ENCODE results near the gene RRP1B. TPM values are rescaled to one million over a fixed set of nuclear protein-coding genes. Genes with fewer than 3 reads are reported as not detected.
A peak's percentile ranks its signal among the peaks of the same experiment; 100 is the strongest.

RRP1B gene
- total and polyA plus RNA-seq, 2 donors (not counting 1 experiment from before 2014, with no cell fraction given): 6.0 to 22.4 TPM

DNA sequence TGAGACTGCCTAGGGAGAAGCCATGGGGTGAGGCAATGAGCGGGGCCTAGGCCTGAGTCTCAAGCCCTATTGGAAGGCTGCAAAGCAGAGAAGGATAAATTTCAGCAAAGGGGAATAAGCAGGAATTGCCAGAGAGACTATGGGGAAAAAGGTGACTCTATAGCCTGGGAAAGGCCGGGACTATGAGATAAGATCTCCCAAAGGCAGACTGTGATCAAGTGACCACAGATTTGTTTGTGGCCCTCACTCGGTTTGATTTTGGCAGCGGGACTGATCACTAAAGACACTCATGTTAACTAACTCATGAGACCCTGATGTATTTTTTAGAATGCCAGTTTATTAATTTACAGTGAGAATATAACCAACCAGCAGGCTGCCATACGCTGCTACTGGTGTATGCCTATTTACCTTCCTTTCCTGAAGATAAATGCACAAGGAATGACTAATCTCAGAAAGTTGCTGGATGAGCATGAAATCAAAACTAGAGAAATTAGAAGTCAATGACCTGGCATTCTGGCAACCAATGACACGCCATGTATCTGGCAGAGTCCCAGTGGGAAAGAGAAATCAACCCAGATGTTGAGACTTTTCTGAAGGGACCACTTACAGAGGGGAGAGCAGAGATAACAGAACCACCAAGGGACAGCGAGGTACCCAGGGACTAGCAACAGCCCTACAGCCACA, 4.4 kb upstream of the RRP1B start:
- POLR2A ChIA-PET: no interaction called here
- H3K4me1 Mint-ChIP-seq: peaks cover 12% of the 10 kb centered on the region
- Histone ChIP-seq H3K4me3 (ENCODE audit: control extremely low read depth in 1 of 5, extremely low read depth in 1 of 5, insufficient read depth in 1 of 5, low read depth in 2 of 5, low read length in 4 of 5) (no peak overlapping the region), H4K20me1 (ENCODE audit: control insufficient read depth, insufficient read depth, low read length, poor library complexity, severe bottlenecking) (no peaks in the 10 kb centered on the region), H3K27ac (ENCODE audit: low read length in 2 of 2) (no peak overlapping the region), H3K27me3 (replicated peaks in 1 of 4; ENCODE audit: control extremely low read depth in 1 of 4, control insufficient read depth in 3 of 4, insufficient read depth in 4 of 4, low read length in 3 of 4) (no peaks in the 10 kb centered on the region), H3K4me1 (ENCODE audit: control insufficient read depth in 2 of 2, insufficient read depth in 2 of 2, low read length in 2 of 2) (peaks cover 9 to 13% of the 10 kb centered on the region in 2 donors), H3K36me3 (replicated peaks in 1 of 2; ENCODE audit: control extremely low read depth in 1 of 2, control insufficient read depth in 1 of 2, extremely low read depth in 1 of 2, insufficient read depth in 2 of 2, low read length in 1 of 2) (no peaks in the 10 kb centered on the region), H2AFZ (ENCODE audit: insufficient read depth, low read depth, low read length, poor library complexity, severe bottlenecking) (no peak overlapping the region), H3K79me2 (ENCODE audit: control insufficient read depth, insufficient read depth, low read length) (peaks cover 7% of the 10 kb centered on the region), H3K4me2 (replicated peaks; ENCODE audit: low read depth, low read length, poor library complexity, severe bottlenecking) (no peak overlapping the region), H3K9ac (ENCODE audit: low read length) (no peak overlapping the region), H3K9me3 (ENCODE audit: control extremely low read depth in 1 of 3, control insufficient read depth in 2 of 3, insufficient read depth in 1 of 3, low read length in 2 of 3) (no peaks in the 10 kb centered on the region)
- H3K9me3 Mint-ChIP-seq (ENCODE audit: insufficient read depth): no peaks in the 10 kb centered on the region
- intact Hi-C loops (cut with micrococcal nuclease): no loop called here
- TF ChIP-seq, protein P1, sequence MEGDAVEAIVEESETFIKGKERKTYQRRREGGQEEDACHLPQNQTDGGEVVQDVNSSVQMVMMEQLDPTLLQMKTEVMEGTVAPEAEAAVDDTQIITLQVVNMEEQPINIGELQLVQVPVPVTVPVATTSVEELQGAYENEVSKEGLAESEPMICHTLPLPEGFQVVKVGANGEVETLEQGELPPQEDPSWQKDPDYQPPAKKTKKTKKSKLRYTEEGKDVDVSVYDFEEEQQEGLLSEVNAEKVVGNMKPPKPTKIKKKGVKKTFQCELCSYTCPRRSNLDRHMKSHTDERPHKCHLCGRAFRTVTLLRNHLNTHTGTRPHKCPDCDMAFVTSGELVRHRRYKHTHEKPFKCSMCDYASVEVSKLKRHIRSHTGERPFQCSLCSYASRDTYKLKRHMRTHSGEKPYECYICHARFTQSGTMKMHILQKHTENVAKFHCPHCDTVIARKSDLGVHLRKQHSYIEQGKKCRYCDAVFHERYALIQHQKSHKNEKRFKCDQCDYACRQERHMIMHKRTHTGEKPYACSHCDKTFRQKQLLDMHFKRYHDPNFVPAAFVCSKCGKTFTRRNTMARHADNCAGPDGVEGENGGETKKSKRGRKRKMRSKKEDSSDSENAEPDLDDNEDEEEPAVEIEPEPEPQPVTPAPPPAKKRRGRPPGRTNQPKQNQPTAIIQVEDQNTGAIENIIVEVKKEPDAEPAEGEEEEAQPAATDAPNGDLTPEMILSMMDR (IDR thresholded peaks at IDR 0.05): no peak
- TF ChIP-seq EZH2 (IDR thresholded peaks at IDR 0.05; ENCODE audit: borderline replicate concordance, insufficient read depth, low read depth, low read length, poor library complexity, severe bottlenecking): no peak
- ATAC-seq (ENCODE audit: low read depth) (no peak), DNase-seq (no peak)
- no peak overlapping the region for H3K4me3 Mint-ChIP-seq
- 94% methylated on average over 3 of the region's 7 CpGs for WGBS (ENCODE audit: insufficient coverage)
- no peak overlapping the region for H3K27ac Mint-ChIP-seq
- peaks cover 8% of the 10 kb centered on the region for H3K27me3 Mint-ChIP-seq
- CTCF ChIA-PET: no interaction called here

GRCh38 chr21:43657355-43658087, 1.8 kb upstream of the RRP1B start:
- Histone ChIP-seq H2AFZ (ENCODE audit: insufficient read depth, low read depth, low read length, poor library complexity, severe bottlenecking) (peak overlapping the region; percentile 43), H3K9ac (ENCODE audit: low read length) (no peak overlapping the region), H3K36me3 (replicated peaks in 1 of 2; ENCODE audit: control extremely low read depth in 1 of 2, control insufficient read depth in 1 of 2, extremely low read depth in 1 of 2, insufficient read depth in 2 of 2, low read length in 1 of 2) (peaks cover 0 to 6% of the 10 kb centered on the region in 2 experiments), H3K27me3 (replicated peaks in 1 of 4; ENCODE audit: control extremely low read depth in 1 of 4, control insufficient read depth in 3 of 4, insufficient read depth in 4 of 4, low read length in 3 of 4) (no peaks in the 10 kb centered on the region), H3K27ac (ENCODE audit: low read length in 2 of 2) (no peak overlapping the region), H3K4me2 (replicated peaks; ENCODE audit: low read depth, low read length, poor library complexity, severe bottlenecking) (peak overlapping the region; percentile 45), H4K20me1 (ENCODE audit: control insufficient read depth, insufficient read depth, low read length, poor library complexity, severe bottlenecking) (peaks cover 13% of the 10 kb centered on the region), H3K79me2 (ENCODE audit: control insufficient read depth, insufficient read depth, low read length) (peaks cover 19% of the 10 kb centered on the region), H3K4me1 (ENCODE audit: control insufficient read depth in 2 of 2, insufficient read depth in 2 of 2, low read length in 2 of 2) (peaks cover 28 to 29% of the 10 kb centered on the region in 2 donors), H3K4me3 (ENCODE audit: control extremely low read depth in 1 of 5, extremely low read depth in 1 of 5, insufficient read depth in 1 of 5, low read depth in 2 of 5, low read length in 4 of 5) (no peak overlapping the region), H3K9me3 (ENCODE audit: control extremely low read depth in 1 of 3, control insufficient read depth in 2 of 3, insufficient read depth in 1 of 3, low read length in 2 of 3) (no peaks in the 10 kb centered on the region)
- H3K4me3 Mint-ChIP-seq: peak overlapping the region; percentile 39
- H3K27ac Mint-ChIP-seq: no peak overlapping the region
- TF ChIP-seq, protein P1 (IDR thresholded peaks at IDR 0.05): no peak
- TF ChIP-seq EZH2 (IDR thresholded peaks at IDR 0.05; ENCODE audit: borderline replicate concordance, insufficient read depth, low read depth, low read length, poor library complexity, severe bottlenecking): no peak
- ATAC-seq (ENCODE audit: low read depth): no peak
- WGBS (ENCODE audit: insufficient coverage): 58% methylated on average over 44 of the region's 46 CpGs
- CTCF ChIA-PET: interaction anchor here (1.8 kb wide), 1 partner anchor 12 kb away, joined by 7 read pairs; no protein-coding TSS in a partner anchor
- H3K4me1 Mint-ChIP-seq: peaks cover 33% of the 10 kb centered on the region
- H3K27me3 Mint-ChIP-seq: no peaks in the 10 kb centered on the region
- POLR2A ChIA-PET: no interaction called here
- DNase-seq: peak; percentile 15
- intact Hi-C loops (cut with micrococcal nuclease): no loop called here
- H3K9me3 Mint-ChIP-seq (ENCODE audit: insufficient read depth): no peaks in the 10 kb centered on the region

Measured in B cell (primary cell).